ENCODE results near the gene CORO2A. TPM values are rescaled to one million over a fixed set of nuclear protein-coding genes. Genes with fewer than 3 reads are reported as not detected.

CORO2A gene
- total and polyA plus RNA-seq, 10 donors: 1.3 to 11.0 (median 6.1) TPM

GRCh38 chr9:98147582-98147981 lies 44.9 kb downstream of the CORO2A start:
- intact Hi-C loops (cut with DNase I; ENCODE audit: low total_unique reads): no loop called here
- WGBS, 5 donors: 76 to 91% (median 86%) methylated on average over 2 of the region's 2 CpGs
- H3K27me3 ChIP-seq (replicated peaks in 1 of 7): no peaks in the 10 kb centered on the region
- peaks cover 0 to 32% (median 0%) of the 10 kb centered on the region in 6 donors for H3K36me3 ChIP-seq
- TF ChIP-seq POLR2A (IDR thresholded peaks at IDR 0.05) (no peak), POLR2AphosphoS5 (IDR thresholded peaks at IDR 0.05) (no peak), CTCF (IDR thresholded peaks at IDR 0.05 in 8 of 11, conservative IDR thresholded peaks at IDR 0.05 in 3 of 11) (no peak)
- no peaks in the 10 kb centered on the region for H3K9me3 ChIP-seq
- no peak overlapping the region for H3K4me3 ChIP-seq
- no peak overlapping the region for H3K27ac ChIP-seq
- H3K4me1 ChIP-seq: peaks cover 0 to 24% (median 10%) of the 10 kb centered on the region in 6 donors
- DNase-seq: no peak

GRCh38 chr9:98146101-98146991 lies 46.1 kb downstream of the CORO2A start:
- peak overlapping the region in 2 of 8 donors; percentile 61 to 68 for H3K27ac ChIP-seq
- TF ChIP-seq POLR2A (IDR thresholded peaks at IDR 0.05) (no peak), POLR2AphosphoS5 (IDR thresholded peaks at IDR 0.05) (peak in 1 of 3 donors; percentile 34), CTCF (IDR thresholded peaks at IDR 0.05 in 8 of 11, conservative IDR thresholded peaks at IDR 0.05 in 3 of 11) (no peak)
- WGBS, 5 donors: 38 to 73% (median 51%) methylated on average over 3 to 7 of the region's 7 CpGs
- H3K9me3 ChIP-seq: no peaks in the 10 kb centered on the region
- intact Hi-C loops (cut with DNase I; ENCODE audit: low total_unique reads): no loop called here
- no peak overlapping the region for H3K4me3 ChIP-seq
- no peaks in the 10 kb centered on the region for H3K27me3 ChIP-seq (replicated peaks in 1 of 7)
- no peak for DNase-seq
- H3K4me1 ChIP-seq: peaks cover 0 to 32% (median 14%) of the 10 kb centered on the region in 6 donors
- peaks cover 0 to 32% (median 0%) of the 10 kb centered on the region in 6 donors for H3K36me3 ChIP-seq

- H3K4me3 ChIP-seq: no peak overlapping the region
- no peak overlapping the region for H3K27ac ChIP-seq
- H3K27me3 ChIP-seq (replicated peaks in 1 of 7): no peaks in the 10 kb centered on the region
- peaks cover 0 to 32% (median 14%) of the 10 kb centered on the region in 6 donors for H3K4me1 ChIP-seq
- no peak for DNase-seq
- TF ChIP-seq POLR2A (IDR thresholded peaks at IDR 0.05): no peak
- no peak for TF ChIP-seq CTCF (IDR thresholded peaks at IDR 0.05 in 8 of 11, conservative IDR thresholded peaks at IDR 0.05 in 3 of 11)
- no peak for TF ChIP-seq POLR2AphosphoS5 (IDR thresholded peaks at IDR 0.05)
- H3K36me3 ChIP-seq: peaks cover 0 to 26% (median 0%) of the 10 kb centered on the region in 6 donors
- intact Hi-C loops (cut with DNase I; ENCODE audit: low total_unique reads): no loop called here
- no peaks in the 10 kb centered on the region for H3K9me3 ChIP-seq
- WGBS, 5 donors: 63 to 97% (median 91%) methylated on average over 3 of the region's 3 CpGs
Observed at GRCh38 chr9:98144631-98145030, 47.8 kb downstream of the CORO2A start.

- no peak for DNase-seq
- Histone ChIP-seq H3K27me3 (replicated peaks in 1 of 7) (no peaks in the 10 kb centered on the region), H3K36me3 (peaks cover 0 to 24% (median 0%) of the 10 kb centered on the region in 6 donors), H3K4me1 (peaks cover 0 to 32% (median 14%) of the 10 kb centered on the region in 6 donors), H3K27ac (no peak overlapping the region), H3K9me3 (no peaks in the 10 kb centered on the region), H3K4me3 (no peak overlapping the region)
- intact Hi-C loops (cut with DNase I; ENCODE audit: low total_unique reads): no loop called here
- WGBS, 5 donors: 88 to 93% (median 89%) methylated on average over 4 of the region's 4 CpGs
- TF ChIP-seq POLR2A (IDR thresholded peaks at IDR 0.05) (no peak), POLR2AphosphoS5 (IDR thresholded peaks at IDR 0.05) (no peak), CTCF (IDR thresholded peaks at IDR 0.05 in 8 of 11, conservative IDR thresholded peaks at IDR 0.05 in 3 of 11) (no peak)
Observed at GRCh38 chr9:98144076-98144475, 48.4 kb downstream of the CORO2A start.

Measured in spleen (tissue), 11 donors.